Smooth muscle cell (in vitro differentiated cells): ENCODE data around the gene HOXB7. TPM values are rescaled to one million over a fixed set of nuclear protein-coding genes. Genes with fewer than 3 reads are reported as not detected.
A peak's percentile ranks its signal among the peaks of the same experiment; 100 is the strongest.

Experiments used
- DNase-seq: peaks from one replicate; lab custom pipeline; 2025; ENCODE audit not compliant: unreplicated experiment; lab: John Stamatoyannopoulos, UW
- H2AFZ ChIP-seq: fragments of 200-600 bp; sonication (generic); 2 replicates; pipeline ENCODE4 v1.6.0; 2016; ENCODE audit warnings: antibody characterized with exemption, low read depth, mild to moderate bottlenecking
- H3F3A ChIP-seq: fragments of 200-600 bp; sonication (generic); 2 replicates; pipeline ENCODE4 v1.6.0; 2017; ENCODE audit warnings: antibody characterized with exemption, low read depth
- H3K27ac ChIP-seq: fragments of 200-600 bp; sonication (generic); 2 replicates; pipeline ENCODE4 v1.5.1; 2016; ENCODE audit warnings: low read depth, mild to moderate bottlenecking
- H3K27me3 ChIP-seq: fragments of 200-600 bp; sonication (generic); 2 replicates; pipeline ENCODE4 v1.6.1; 2016; ENCODE audit warnings: low read depth, mild to moderate bottlenecking
- H3K36me3 ChIP-seq: fragments of 200-600 bp; sonication (generic); 2 replicates; pipeline ENCODE4 v1.5.1; 2016; ENCODE audit warnings: low read depth
- H3K4me1 ChIP-seq: fragments of 200-600 bp; sonication (generic); 2 replicates; pipeline ENCODE4 v1.5.1; 2016; ENCODE audit warnings: low read depth
- H3K4me2 ChIP-seq: fragments of 200-600 bp; sonication (generic); 2 replicates; pipeline ENCODE4 v1.6.0; 2016; ENCODE audit warnings: mild to moderate bottlenecking
- H3K4me3 ChIP-seq: fragments of 200-600 bp; sonication (generic); 2 replicates; pipeline ENCODE4 v1.5.1; 2016; ENCODE audit warnings: mild to moderate bottlenecking
- H3K79me2 ChIP-seq: fragments of 200-600 bp; sonication (generic); 2 replicates; pipeline ENCODE4 v1.6.0; 2016; ENCODE audit warnings: low read depth, mild to moderate bottlenecking
- H3K9ac ChIP-seq: fragments of 200-600 bp; sonication (generic); 2 replicates; pipeline ENCODE4 v1.6.0; 2016; ENCODE audit warnings: low read depth
- H3K9me3 ChIP-seq: fragments of 200-600 bp; sonication (generic); replicated peaks from 2 replicates; pipeline ENCODE4 v1.5.1; 2016; ENCODE audit warnings: low read depth
- H4K20me1 ChIP-seq: fragments of 200-600 bp; sonication (generic); 2 replicates; pipeline ENCODE4 v1.6.0; 2016; ENCODE audit warnings: low read depth
- WGBS: methylation state at CpG from one replicate; pipeline ENCODE4 v1.1.7; 2016; ENCODE audit warnings: low lambda C conversion rate; 5-methylcytosine and 5-hydroxymethylcytosine counted together
- polyA plus RNA-seq: library from polyadenylated mRNA; unstranded; fragments of >200 nt; fragmentation: Nextera tagmentation; extraction: Ambion mirVana; gene quantifications from 2 replicates; pipeline ENCODE4 v1.2.1, GENCODE V29; 2016
- total RNA-seq: library from RNA; depleted of rRNA; stranded (reverse); fragments of >200 nt; gene quantifications from 2 replicates; pipeline ENCODE4 v1.2.3, GENCODE V29; 2014
- TF ChIP-seq, protein P1 (sequence below): fragments of 200-600 bp; sonication (generic); IDR thresholded peaks from 2 replicates; pipeline ENCODE4 v1.5.1; 2017; ENCODE audit warnings: borderline replicate concordance, mild to moderate bottlenecking, antibody characterized with exemption; ENCODE audit not compliant: insufficient read depth, poor library complexity, severe bottlenecking

Gene HOXB7
- total and polyA plus RNA-seq, 2 experiments from 2014 or later = 16.1 to 29.7 TPM

DNA sequence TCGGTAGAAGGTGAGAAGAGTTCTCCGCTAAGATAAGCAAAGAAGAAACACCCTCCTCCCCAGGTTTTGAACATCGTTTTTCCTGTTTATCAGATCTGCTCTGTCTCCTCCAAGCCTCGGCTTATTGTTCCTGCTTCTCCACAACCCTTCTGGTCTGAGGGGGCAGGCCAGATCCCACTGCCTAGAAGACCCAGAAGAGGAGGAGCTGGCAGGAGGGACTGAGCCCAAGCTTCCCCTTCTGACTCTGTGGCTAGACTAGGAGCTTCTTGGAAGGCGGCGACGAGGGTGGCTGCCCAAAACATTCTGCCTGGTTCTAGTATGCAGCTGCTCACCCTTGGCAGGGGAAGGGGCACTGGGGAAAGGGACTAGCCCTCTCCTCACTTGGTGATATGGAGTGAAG lies 12.1 kb downstream of the HOXB7 start:
- peaks cover 20% of the 10 kb centered on the region for H3F3A ChIP-seq
- peaks cover 7% of the 10 kb centered on the region for H3K27me3 ChIP-seq
- peaks cover 91% of the 10 kb centered on the region for H4K20me1 ChIP-seq
- H3K9me3 ChIP-seq = no peaks in the 10 kb centered on the region
- peak overlapping the region; percentile 79 for H3K27ac ChIP-seq
- peaks cover 9% of the 10 kb centered on the region for H3K4me1 ChIP-seq
- no peak for DNase-seq
- peak overlapping the region; percentile 57 for H3K4me3 ChIP-seq
- WGBS = 14% methylated on average over 7 of the region's 7 CpGs
- H3K79me2 ChIP-seq = peaks cover 90% of the 10 kb centered on the region
- H3K4me2 ChIP-seq = peak overlapping the region; percentile 98
- no peak overlapping the region for H2AFZ ChIP-seq
- H3K36me3 ChIP-seq = no peaks in the 10 kb centered on the region
- H3K9ac ChIP-seq = peak overlapping the region; percentile 69
- TF ChIP-seq, protein P1, sequence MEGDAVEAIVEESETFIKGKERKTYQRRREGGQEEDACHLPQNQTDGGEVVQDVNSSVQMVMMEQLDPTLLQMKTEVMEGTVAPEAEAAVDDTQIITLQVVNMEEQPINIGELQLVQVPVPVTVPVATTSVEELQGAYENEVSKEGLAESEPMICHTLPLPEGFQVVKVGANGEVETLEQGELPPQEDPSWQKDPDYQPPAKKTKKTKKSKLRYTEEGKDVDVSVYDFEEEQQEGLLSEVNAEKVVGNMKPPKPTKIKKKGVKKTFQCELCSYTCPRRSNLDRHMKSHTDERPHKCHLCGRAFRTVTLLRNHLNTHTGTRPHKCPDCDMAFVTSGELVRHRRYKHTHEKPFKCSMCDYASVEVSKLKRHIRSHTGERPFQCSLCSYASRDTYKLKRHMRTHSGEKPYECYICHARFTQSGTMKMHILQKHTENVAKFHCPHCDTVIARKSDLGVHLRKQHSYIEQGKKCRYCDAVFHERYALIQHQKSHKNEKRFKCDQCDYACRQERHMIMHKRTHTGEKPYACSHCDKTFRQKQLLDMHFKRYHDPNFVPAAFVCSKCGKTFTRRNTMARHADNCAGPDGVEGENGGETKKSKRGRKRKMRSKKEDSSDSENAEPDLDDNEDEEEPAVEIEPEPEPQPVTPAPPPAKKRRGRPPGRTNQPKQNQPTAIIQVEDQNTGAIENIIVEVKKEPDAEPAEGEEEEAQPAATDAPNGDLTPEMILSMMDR = no peak

DNA sequence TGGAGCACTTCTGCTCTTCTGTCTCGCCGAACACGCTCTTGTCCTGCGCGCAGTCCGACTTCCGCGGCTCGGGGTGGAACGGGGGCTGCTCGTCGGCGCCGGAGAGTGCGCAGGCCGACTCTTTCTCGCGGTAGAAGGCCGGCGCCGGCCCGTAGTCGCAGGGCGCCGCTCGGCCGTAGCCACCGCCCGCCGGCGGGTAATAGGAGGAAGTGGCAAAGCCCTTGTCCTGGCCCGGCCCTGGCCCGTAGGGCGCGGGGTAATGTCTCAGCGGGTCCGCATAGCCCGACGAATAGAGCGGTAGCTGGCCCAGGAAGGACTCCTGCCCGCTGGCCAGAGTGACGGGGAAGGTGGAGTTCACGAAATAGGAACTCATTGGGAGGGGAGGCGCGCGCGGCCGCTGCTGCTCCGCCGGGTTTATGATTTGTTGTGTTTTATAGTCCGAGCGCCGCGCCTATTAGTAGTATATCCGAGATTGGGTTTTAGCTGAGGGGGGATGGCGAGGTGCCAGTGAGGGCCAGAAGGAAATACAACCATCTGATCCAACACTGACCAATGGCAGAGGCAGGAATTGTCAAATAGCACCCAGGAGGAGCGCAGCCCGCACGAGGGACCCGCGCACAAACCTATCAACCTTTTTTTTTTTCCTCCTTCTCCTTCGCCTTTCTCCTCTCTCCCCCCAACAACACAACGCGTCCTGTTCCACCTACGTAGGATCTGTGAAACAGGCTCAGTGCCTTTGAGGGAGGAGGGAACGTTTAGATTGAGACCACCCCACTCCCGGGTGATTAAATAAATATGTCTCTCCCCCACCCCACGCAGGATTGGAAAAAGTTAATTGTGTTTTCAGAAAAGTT lies 12.8 kb downstream of the HOXB7 start:
- no peak overlapping the region for H2AFZ ChIP-seq
- no peak for DNase-seq
- no peaks in the 10 kb centered on the region for H3K9me3 ChIP-seq
- TF ChIP-seq, protein P1 = no peak
- peaks cover 18% of the 10 kb centered on the region for H3F3A ChIP-seq
- H3K4me2 ChIP-seq = peak overlapping the region; percentile 98
- H3K4me3 ChIP-seq = peak overlapping the region; percentile 57
- whole genome bisulfite sequencing = 1% methylated on average over 67 of the region's 68 CpGs
- H3K36me3 ChIP-seq = no peaks in the 10 kb centered on the region
- H4K20me1 ChIP-seq = peaks cover 91% of the 10 kb centered on the region
- peak overlapping the region; percentile 69 for H3K9ac ChIP-seq
- H3K27ac ChIP-seq = peak overlapping the region; percentile 79
- H3K4me1 ChIP-seq = peaks cover 13% of the 10 kb centered on the region
- peaks cover 7% of the 10 kb centered on the region for H3K27me3 ChIP-seq
- peaks cover 89% of the 10 kb centered on the region for H3K79me2 ChIP-seq

DNA sequence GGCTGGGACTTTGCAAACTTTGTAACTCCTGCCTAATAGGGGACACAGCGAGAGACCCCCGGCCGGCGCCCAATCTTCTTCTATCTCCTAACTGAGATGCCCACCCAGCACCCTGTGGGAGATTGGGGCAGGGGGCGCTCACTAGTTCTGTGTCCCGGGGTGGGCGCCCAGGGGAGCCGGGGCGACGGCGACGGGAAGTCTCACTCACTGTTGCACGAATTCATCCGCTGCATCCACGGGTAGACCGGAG lies 13.4 kb downstream of the HOXB7 start:
- Histone ChIP-seq H3K4me2 (peak overlapping the region; percentile 98), H3K9ac (peak overlapping the region; percentile 69), H3F3A (peaks cover 14% of the 10 kb centered on the region), H3K79me2 (peaks cover 89% of the 10 kb centered on the region), H3K9me3 (no peaks in the 10 kb centered on the region), H4K20me1 (peaks cover 92% of the 10 kb centered on the region), H3K4me3 (peak overlapping the region; percentile 57), H3K27ac (peak overlapping the region; percentile 79), H3K36me3 (no peaks in the 10 kb centered on the region), H2AFZ (no peak overlapping the region), H3K4me1 (peaks cover 17% of the 10 kb centered on the region), H3K27me3 (peaks cover 12% of the 10 kb centered on the region)
- DNase-seq = no peak
- 4% methylated on average over 16 of the region's 16 CpGs for WGBS
- TF ChIP-seq, protein P1 = no peak
